CD1c-positive myeloid dendritic cell (primary cell): ENCODE data around the gene DUXA.

Experiments
- DNase-seq: peaks from one replicate; pipeline ENCODE4 v3.0.0-alpha.2; 2016; ENCODE audit errors: extremely low spot score

DUXA gene

GRCh38 chr19:57105976-57106721 lies 61.1 kb downstream of the DUXA start:
- no peak for DNase-seq
